Activated CD8-positive, alpha-beta memory T cell treated with anti-CD3 and anti-CD28 coated beads for 48 hours (primary cell): ENCODE measurements around the gene PAM.
"Not testable (repeated sequence)": the region's sequence is repeated elsewhere in the genome, so short reads cannot be mapped to it uniquely, and the experiment has no call there.

Experiments
- DNase-seq, 3 experiments: peaks; one replicate each; pipeline ENCODE4 v3.0.0-alpha.2; 2020; ENCODE audit warnings: low read depth in 2 of 3, low spot score in 2 of 3

Gene PAM

DNA sequence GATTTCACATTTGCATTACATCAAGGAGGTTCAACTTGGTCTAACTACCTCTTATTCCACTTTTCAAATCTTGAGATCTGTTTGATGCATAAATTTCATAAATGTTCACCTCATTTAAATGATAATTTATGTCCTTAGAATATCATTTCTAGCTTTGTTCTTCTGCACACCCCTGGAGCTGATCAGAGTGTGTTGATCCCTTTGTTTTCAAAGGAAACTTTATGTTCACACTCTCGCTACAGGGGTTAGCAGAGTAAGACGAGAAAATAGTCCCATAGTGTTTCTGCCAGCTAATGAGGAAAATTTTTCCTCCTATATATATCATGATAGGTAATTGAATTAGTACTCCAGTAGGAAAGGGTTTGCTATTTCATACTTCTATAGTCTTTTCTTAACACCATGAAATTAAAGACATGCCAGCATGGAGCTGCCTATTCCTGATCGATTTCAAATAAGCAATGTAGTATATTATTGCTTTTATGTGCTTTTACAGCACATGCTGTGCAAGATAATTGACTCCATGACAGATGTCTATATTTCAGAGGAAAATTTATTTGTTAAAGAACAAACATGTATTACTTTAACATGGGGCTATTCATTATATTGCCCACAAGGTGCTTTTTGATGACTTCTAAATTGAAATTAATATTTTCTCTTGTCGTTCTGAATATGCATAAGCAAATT is 4.8 kb upstream of the PAM start:
- DNase-seq: no peak

DNA sequence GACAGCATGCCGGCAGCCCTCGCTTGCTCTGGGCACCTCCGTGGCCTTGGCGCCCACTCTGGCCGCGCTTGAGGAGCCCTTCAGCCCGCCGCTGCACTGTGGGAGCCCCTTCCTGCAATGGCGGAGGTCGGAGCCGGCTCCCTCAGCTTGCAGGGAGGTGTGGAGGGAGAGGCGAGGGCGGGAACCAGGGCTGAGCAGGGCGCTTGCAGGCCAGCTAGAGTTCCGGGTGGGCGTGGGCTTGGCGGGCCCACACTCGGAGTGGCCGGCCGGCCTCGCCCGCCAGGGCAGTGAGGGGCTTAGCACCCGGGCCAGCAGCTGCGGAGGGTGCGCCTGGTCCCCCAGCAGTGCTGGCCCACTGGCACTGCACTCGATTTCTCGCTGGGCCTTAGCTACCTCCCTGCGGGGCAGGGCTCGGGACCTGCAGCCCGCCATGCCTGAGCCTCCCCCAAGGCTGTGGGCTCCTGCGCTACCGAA is 3.2 kb upstream of the PAM start:
- DNase-seq: not testable (repeated sequence)

DNA sequence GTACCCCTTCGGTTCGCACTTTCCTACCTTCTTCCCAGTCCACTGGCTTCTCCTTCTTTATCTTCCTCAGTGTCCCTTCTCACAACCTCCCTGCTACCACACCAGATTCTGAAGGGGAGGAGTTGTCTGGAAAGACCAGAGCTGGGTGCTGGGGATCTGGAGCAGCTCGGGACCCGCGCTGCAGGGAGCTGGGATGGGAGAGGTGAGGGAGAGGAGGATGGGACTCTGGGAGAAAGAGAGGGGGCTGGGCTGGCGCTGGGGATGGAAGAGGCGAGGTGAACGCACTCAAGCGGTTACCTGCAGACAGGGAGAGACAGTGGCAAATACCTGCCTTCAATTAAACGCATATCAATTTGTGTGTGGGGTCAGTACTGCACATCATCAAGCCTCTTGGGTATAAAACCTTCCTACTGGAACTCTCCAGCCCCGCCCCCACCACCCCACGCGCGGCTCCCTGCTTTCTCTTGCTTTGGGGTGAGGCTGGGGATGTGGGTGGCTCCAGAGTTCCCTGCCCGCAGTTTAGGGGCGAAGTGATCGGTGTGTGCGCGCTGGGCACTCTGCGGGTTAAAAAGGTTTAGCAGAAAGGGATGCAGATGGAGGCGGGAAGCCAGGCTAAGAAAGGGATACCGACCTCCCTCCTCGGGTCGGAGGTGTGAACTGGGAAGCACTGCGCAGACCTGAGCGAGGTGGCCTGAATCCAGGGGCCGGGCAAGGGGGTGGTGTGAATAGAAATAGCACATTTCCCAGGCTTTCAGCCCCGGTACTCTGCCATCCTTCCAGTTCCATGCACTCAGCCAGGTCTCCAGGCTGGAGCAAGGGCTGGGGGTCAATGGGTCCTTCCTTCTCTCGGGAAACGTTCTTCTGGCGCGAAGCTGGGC is 977 bp upstream of the PAM start:
- DNase-seq: no peak

DNA sequence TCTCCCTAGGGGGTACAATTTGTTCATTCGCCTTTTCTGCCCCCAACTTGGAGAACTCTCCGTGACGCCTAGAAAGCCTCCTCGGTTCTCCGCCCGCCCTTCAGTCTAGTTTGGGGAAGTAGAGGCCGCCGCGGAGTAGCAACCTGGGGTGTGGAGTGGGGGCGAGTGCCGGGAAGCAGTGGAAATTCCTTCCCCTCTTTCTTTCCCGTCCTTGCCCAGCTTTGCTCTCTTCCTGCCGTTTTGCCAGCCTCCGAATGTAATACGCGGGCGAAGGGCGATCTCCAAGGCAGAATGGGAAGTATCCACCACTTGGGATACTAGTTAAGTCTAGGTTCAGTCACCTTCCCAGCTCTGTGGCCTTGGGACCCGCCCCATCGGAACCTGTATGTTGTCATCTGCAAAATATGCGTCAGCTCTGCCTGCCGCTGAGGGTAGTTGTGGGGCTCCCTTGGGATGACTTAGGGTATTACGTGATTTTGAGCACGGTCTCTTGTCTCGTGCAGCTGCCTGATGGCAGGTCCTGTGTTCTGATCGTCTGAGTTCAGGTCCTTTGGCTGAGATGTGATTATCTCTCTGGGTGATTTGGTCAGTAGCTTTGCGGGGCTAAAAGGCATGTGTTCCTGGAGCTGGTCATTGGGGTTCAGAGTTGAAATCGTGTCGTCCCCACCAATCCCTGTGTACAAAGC is 724 bp downstream of the PAM start:
- DNase-seq: peak; percentile 26 to 41 (median 33)

DNA sequence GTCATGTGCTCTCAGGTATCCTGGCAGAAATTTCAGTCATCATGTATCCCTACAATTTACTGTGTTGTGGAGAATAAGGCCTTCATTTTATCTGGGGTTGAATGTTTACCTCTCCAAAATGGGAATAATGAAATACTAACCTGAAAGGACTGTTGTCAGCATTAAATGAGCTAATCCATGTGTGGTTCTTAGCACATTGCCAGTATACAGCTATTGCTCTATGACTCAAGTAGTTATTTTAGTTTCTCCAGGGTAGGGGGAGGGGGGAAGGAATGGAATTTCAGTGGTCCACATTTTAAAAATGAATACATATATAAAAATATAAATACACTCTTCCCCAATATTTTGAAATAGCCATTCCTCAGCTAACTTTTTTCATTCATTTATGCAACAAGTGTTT is 3.5 kb downstream of the PAM start:
- no peak for DNase-seq

DNA sequence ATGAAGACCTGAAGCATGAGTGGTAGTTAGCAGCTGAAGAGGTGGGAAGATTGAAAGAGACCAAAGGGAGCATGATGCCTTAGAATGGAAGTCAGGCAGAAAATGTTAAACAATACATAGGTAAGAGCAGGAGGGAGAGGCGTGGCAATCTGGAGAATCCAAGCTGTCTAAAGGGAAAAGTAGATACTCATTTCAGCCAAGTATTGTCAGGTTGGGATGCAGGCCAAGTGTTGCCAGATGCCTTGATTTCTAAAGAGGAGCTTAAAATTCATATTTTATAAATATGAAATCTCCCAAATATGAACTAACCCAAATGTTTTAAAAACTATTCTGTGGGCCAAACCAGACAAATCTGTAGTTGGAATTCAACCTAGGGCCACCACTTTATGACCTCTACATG is 4.2 kb downstream of the PAM start:
- DNase-seq: no peak

DNA sequence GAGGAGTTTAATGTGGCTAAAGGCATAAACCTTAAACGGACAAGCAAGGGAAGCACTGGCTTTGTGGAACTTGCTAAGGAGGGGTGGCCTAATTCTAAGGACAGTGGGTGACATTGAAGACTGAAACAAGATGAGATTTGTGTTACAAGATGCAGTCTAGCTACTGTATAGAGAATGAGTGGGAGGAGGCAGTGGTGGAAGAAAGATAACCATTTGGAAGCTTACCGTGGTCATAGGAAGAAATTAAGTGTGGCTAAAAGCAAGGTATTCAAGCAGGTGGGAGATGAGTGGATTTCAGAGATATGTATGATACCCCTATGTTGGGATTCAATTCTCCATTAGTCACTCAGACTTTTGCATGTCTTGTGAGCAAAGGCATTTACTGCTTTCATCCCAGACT is 4.6 kb downstream of the PAM start:
- no peak for DNase-seq

DNA sequence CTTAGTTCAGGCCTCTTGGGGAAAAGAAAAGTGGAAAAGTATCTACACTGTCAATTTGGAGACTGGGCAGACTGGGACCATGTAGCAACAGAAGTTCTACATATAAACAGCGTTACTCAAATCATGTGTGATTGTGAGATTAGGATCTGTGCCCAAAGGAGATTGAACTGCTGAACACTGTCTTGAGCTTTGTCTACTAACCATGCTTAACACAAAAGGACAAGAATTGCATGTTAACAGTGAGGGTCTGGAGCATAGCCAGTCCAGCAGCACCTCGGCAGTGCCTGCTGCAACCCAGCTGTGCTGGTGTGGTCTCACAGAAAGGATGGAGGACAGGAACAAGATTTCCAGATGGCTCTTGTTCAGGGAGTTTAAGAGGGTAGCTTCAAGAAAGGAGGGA is 5.7 kb downstream of the PAM start:
- DNase-seq: no peak

DNA sequence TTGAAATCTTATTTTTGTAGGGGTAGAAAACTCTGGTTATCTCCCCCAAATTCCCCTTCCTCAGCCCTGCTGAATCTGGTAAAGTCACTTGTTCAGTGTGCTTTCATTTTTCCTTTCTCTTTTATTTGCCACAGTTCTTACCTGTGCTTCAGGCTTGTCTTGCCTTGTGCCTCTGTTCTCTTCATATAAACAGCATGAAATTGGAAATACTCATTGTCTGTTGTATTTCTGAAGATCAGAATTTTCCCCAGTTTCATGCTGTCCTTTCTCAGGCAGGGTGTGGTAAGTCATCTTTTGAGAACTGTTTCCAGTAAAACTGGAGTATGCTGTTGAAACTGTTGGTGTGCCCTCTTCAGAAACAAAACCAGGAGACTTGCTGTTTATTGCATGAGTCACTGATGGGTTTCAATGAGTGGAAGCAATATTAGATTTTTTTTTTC is 7.0 kb downstream of the PAM start:
- DNase-seq: no peak

DNA sequence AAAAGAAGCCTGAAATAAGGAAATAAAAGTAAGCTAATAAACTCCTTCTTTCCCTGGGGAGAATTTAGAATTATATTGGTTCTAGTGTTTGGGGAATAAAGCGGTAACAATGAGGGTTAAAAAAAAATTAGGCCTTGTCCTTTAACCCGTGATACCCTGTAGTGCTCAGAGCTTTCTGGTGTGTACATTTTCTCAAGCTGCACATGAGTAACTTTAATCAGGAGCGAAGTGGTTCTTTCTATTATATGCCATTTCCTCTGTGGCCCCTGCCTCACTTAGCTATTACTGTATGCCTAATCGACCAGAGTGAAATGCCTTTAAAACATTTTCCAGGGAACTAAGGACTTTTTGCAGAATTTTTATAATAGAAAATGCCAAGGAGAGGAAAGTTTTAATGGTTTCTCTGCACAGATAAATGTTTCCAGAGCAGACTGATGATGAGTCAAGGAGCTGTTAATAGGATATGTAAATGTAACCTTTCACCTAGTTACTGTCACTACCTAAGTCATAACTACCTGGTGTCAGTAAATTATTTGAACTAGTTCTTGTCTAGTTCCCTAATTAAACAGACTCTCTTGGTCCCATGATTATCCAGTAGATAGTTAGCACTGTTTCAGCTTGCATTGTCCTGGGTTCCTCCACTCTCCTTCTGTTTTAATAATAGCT is 7.6 kb downstream of the PAM start:
- no peak for DNase-seq

DNA sequence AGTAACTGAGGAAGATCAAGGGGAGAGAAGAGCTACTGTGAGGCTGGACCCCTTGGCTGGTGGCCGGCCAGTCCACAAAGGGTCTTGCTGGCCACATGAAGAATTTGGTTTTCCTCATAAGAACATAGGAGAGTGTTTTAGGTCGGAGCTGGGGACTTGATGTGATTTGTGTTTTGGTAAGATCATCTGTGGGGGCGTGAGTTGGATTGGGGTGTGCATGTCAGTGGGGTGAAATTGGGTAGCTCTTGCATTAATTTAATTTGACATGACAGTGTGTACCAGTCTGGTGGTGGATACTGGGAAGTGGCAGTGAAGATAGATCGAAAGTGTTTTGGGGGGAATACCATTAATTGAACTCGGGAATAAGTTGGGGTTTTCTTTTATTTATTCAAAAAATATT is 8.6 kb downstream of the PAM start:
- no peak for DNase-seq

DNA sequence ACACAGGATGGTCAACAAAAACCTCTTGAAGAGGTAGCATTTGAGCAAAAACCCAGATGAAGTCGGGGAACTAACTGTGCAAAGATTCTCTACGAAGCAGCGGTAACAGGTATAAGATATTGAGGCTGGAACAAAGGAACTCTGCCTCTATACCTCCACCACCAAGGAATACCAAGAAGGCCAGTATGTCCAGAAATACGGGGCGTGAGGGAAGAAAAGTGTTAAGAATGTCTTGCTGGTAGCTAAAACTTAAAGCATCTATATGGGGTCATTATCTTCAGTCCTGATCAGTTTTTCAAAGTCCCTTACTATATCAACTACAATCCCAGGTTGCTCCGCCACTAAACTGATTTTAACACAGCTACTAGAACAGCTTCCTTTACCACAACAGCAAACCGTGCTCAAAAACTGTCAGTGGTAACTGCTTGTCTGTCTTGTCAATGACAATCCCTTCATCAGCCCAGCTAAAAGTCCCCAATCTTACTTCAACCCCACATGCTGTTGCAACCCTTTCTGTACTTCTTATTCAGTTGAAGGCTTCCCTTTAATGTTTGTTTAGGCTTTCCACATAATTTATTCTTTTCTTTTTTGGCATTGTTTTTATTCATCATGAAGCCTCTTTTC is 9.4 kb downstream of the PAM start:
- DNase-seq: no peak

DNA sequence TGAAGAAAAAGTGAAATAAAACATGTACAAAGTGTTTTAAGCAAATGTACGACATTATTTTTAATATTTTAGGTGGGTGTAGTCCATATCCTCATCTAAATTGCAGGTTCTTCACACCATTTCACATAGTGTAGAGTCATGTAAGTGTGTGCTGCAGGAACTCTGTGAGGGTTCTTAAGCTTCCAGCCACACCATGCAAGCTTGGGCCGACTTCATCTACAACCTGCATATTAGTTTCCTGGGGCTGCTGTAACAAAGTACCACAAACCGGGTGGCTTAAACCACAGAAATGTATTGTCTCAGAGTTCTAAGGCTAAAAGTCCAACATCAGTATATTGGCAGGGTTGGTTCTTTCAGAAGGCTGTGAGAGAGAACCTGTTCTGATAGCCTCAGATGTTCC is 10.2 kb downstream of the PAM start:
- no peak for DNase-seq

DNA sequence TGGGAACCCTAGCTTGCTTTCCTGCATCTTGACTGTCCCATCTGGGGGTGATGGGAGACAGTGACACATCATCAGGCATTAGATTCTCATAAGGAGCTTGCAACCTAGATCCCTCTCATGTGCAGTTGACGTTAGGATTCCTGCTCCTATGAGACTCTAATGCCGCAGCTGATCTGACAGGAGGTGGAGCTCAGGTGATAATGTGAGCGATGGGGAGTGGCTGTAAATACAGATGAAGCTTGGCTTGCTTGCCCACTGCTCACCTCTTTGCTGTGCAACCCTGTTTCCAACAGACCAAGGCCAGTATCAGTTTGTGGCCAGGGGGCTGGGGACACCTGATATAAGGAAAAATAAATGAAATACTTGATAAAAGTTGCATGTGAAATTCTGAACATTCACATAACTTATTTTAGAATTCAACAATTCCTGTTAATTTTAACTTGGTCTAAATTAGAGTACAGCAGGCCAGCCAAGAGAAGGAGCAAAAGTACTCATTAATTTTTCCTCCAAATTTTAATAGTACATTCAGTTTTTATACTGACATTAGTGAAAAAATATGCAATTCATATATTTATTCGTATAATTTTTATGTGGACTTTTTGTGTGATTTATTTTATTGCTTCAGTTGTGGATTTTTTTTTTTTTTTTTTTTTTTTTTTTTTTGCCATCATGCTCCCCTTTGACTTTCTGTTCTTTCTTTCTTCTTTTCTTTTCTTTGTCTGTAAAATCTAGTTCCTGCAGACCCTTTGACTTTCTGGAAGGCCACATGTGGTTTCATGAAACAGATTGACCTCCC is 11.4 kb downstream of the PAM start:
- no peak for DNase-seq

DNA sequence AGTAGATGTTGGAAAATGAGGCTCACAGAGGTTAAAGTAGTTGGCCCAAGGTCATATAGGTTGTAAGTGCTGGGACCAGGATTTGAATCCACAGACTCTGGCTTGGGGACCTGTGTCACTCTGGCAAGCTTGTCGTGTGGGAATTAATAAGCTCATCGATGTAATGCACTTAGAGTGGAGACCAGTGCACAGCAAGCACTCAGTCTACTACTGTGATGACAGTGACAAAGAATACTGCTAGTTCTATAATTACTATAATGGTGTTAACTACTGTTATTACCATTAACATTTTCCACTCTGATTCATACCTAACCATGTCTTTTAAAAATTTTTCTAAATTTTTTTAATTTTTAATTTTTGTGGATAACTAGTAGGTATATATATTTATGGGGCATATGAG is 12.8 kb downstream of the PAM start:
- no peak for DNase-seq

DNA sequence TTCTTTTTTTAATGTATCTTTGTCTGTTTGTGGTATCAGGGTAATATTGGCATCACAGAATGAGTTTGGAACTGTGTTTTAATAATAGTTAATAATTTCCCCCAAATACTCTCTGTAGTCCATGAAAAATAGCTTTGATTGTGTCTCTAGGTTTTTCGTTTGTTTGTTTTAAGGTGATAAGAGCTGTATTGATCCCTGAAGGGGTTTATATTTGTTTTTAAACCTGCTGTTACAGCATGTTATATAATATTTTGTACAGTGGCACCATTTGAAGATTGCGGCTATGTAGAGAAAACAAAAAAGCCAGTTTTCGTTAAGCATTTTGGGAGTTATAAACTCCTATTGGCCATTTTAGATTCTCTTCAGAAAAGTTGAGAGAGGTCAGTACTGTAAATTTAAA is 15.7 kb downstream of the PAM start:
- DNase-seq: no peak

DNA sequence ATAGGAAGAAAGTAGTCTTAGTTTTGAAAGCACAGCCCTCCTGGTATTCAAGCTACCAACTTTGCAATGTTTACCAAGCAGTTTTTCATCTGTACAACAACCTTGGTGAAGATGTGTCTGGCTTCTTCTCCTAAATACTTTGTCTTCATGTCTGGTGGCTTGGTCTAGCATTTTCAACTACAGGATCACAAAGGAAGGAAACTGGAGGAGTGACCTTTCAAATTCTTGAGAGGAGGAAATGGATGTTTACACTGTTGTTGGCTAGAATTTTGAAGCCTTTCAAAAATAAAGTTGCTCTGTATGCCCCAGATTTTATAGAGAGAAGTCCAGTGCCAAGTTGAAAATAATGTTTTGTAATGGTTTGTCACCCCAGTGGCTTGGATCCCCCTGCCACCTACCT is 16.3 kb downstream of the PAM start:
- no peak for DNase-seq

DNA sequence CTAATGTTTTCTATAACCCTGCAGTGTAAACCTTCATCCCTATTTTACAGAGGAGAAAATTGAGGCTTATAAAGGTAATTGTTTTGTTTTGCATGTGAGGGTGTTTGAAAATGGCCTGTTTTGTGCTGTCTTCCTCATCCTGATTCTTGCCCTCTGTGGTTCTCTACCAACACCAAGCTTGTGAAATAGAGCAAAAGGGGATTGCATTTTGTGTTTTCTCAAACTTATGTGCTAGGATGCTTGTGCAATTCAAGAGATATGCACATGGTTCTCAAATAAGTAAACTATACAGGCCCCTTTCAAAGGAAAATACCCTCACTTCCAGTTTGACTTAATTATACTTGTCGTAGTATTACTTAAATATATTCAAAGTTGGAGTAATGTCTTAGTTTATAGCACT is 17.2 kb downstream of the PAM start:
- DNase-seq: no peak

DNA sequence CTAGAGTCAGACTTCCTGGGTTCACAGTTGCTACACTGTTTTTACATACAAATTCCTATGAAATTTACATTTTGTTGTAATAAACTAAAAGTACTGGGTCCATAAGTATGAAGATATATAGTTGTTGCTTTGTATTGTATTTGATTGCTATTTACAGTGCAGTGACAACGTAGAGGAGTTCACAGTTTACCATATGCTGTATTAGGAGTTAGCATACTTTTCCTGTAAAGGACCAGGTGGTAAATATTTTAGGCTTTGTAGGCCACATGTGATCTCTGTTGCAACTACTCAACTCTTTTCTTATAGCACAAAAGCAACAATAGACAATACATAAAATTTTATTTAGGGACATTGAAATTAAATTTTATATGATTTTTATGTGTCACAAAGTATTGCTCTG is 18.0 kb downstream of the PAM start:
- no peak for DNase-seq

DNA sequence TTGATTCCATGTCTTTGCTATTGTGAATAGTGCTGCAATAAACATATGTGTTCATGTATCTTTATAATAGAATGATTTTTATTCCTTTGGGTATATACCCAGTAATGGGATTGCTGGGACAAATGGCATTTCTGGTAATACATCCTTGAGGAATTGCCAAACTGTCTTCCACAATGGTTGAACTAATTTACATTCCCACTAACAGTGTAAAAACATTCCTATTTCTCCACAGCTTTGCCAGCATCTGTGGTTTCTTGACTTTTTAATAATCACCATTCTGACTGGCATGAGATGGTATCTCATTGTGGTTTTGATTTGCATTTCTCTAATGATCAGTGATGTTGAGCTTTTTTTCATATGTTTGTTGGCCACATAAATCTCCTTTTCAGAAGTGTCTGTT is 20.7 kb downstream of the PAM start:
- not testable (repeated sequence) for DNase-seq
